ENCODE results near the gene DMGDH.

The DMGDH gene

GRCh38 chr5:79093762-79094161 lies 24.3 kb upstream of the DMGDH start:
- Histone ChIP-seq H3K27me3 (ENCODE audit: insufficient read depth, low read length, poor library complexity) (peaks cover 3% of the 10 kb centered on the region), H3K4me3 (ENCODE audit: low read depth in 1 of 2, low read length in 2 of 2) (no peak overlapping the region), H3K4me1 (ENCODE audit: insufficient read depth, low read length) (no peaks in the 10 kb centered on the region), H2AFZ (ENCODE audit: low read depth, low read length) (no peak overlapping the region), H4K20me1 (ENCODE audit: insufficient read depth, low read length) (no peaks in the 10 kb centered on the region; the same call in 1 of the 2 replicates), H3K9me3 (ENCODE audit: insufficient read depth, low read length, severe bottlenecking) (no peaks in the 10 kb centered on the region), H3K4me2 (ENCODE audit: insufficient read depth, low read length) (no peak overlapping the region), H3K79me2 (ENCODE audit: insufficient read depth, low read length) (no peaks in the 10 kb centered on the region), H3K9ac (ENCODE audit: low read depth, low read length) (no peak overlapping the region), H3K27ac (ENCODE audit: low read length) (no peak overlapping the region), H3K36me3 (ENCODE audit: insufficient read depth, low read length) (no peaks in the 10 kb centered on the region)
- no peak for DNase-seq
- no peak for ATAC-seq (ENCODE audit: insufficient read depth, low read depth)
- TF ChIP-seq EZH2 (IDR thresholded peaks at IDR 0.05; ENCODE audit: borderline replicate concordance, low read depth, low read length, severe bottlenecking) (no peak), CTCF (IDR thresholded peaks at IDR 0.05; ENCODE audit: borderline replicate concordance, extremely low read depth, low read length, poor library complexity, severe bottlenecking) (no peak)

GRCh38 chr5:79091064-79091463 lies 21.6 kb upstream of the DMGDH start:
- no peak overlapping the region for H3K9ac ChIP-seq (ENCODE audit: low read depth, low read length)
- no peaks in the 10 kb centered on the region for H3K9me3 ChIP-seq (ENCODE audit: insufficient read depth, low read length, severe bottlenecking)
- no peak for DNase-seq
- H3K4me3 ChIP-seq (ENCODE audit: low read depth in 1 of 2, low read length in 2 of 2) = no peak overlapping the region
- no peak overlapping the region for H2AFZ ChIP-seq (ENCODE audit: low read depth, low read length)
- H3K4me1 ChIP-seq (ENCODE audit: insufficient read depth, low read length) = no peaks in the 10 kb centered on the region
- H3K27ac ChIP-seq (ENCODE audit: low read length) = no peak overlapping the region
- H3K79me2 ChIP-seq (ENCODE audit: insufficient read depth, low read length) = no peaks in the 10 kb centered on the region
- no peaks in the 10 kb centered on the region; the same call in 1 of the 2 replicates for H4K20me1 ChIP-seq (ENCODE audit: insufficient read depth, low read length)
- ATAC-seq (ENCODE audit: insufficient read depth, low read depth) = no peak
- TF ChIP-seq CTCF (IDR thresholded peaks at IDR 0.05; ENCODE audit: borderline replicate concordance, extremely low read depth, low read length, poor library complexity, severe bottlenecking) = no peak
- no peak for TF ChIP-seq EZH2 (IDR thresholded peaks at IDR 0.05; ENCODE audit: borderline replicate concordance, low read depth, low read length, severe bottlenecking)
- no peak overlapping the region for H3K4me2 ChIP-seq (ENCODE audit: insufficient read depth, low read length)
- peaks cover 3% of the 10 kb centered on the region for H3K27me3 ChIP-seq (ENCODE audit: insufficient read depth, low read length, poor library complexity)
- no peaks in the 10 kb centered on the region for H3K36me3 ChIP-seq (ENCODE audit: insufficient read depth, low read length)

- no peaks in the 10 kb centered on the region for H3K4me1 ChIP-seq (ENCODE audit: insufficient read depth, low read length)
- no peak overlapping the region for H3K27ac ChIP-seq (ENCODE audit: low read length)
- no peaks in the 10 kb centered on the region for H3K9me3 ChIP-seq (ENCODE audit: insufficient read depth, low read length, severe bottlenecking)
- peak; percentile 52; the same call in 2 of the 3 replicates for ATAC-seq (ENCODE audit: insufficient read depth, low read depth)
- H3K4me2 ChIP-seq (ENCODE audit: insufficient read depth, low read length) = no peak overlapping the region
- H3K9ac ChIP-seq (ENCODE audit: low read depth, low read length) = no peak overlapping the region
- no peak overlapping the region for H3K4me3 ChIP-seq (ENCODE audit: low read depth in 1 of 2, low read length in 2 of 2)
- no peak overlapping the region for H2AFZ ChIP-seq (ENCODE audit: low read depth, low read length)
- TF ChIP-seq EZH2 (IDR thresholded peaks at IDR 0.05; ENCODE audit: borderline replicate concordance, low read depth, low read length, severe bottlenecking) = no peak
- TF ChIP-seq CTCF (IDR thresholded peaks at IDR 0.05; ENCODE audit: borderline replicate concordance, extremely low read depth, low read length, poor library complexity, severe bottlenecking) = no peak
- H3K36me3 ChIP-seq (ENCODE audit: insufficient read depth, low read length) = no peaks in the 10 kb centered on the region
- H3K27me3 ChIP-seq (ENCODE audit: insufficient read depth, low read length, poor library complexity) = no peaks in the 10 kb centered on the region
- no peaks in the 10 kb centered on the region; the same call in 1 of the 2 replicates for H4K20me1 ChIP-seq (ENCODE audit: insufficient read depth, low read length)
- no peaks in the 10 kb centered on the region for H3K79me2 ChIP-seq (ENCODE audit: insufficient read depth, low read length)
- peak; percentile 7 for DNase-seq
Measured at GRCh38 chr5:79088507-79088906, 19.0 kb upstream of the DMGDH start.

GRCh38 chr5:79086116-79086515 lies 16.6 kb upstream of the DMGDH start:
- H3K9me3 ChIP-seq (ENCODE audit: insufficient read depth, low read length, severe bottlenecking) = no peaks in the 10 kb centered on the region
- no peaks in the 10 kb centered on the region for H4K20me1 ChIP-seq (ENCODE audit: insufficient read depth, low read length)
- no peak overlapping the region for H2AFZ ChIP-seq (ENCODE audit: low read depth, low read length)
- H3K4me2 ChIP-seq (ENCODE audit: insufficient read depth, low read length) = no peak overlapping the region
- H3K4me1 ChIP-seq (ENCODE audit: insufficient read depth, low read length) = no peaks in the 10 kb centered on the region
- H3K27ac ChIP-seq (ENCODE audit: low read length) = no peak overlapping the region
- no peaks in the 10 kb centered on the region for H3K27me3 ChIP-seq (ENCODE audit: insufficient read depth, low read length, poor library complexity)
- H3K4me3 ChIP-seq (ENCODE audit: low read depth in 1 of 2, low read length in 2 of 2) = no peak overlapping the region
- H3K9ac ChIP-seq (ENCODE audit: low read depth, low read length) = no peak overlapping the region
- H3K36me3 ChIP-seq (ENCODE audit: insufficient read depth, low read length) = no peaks in the 10 kb centered on the region
- ATAC-seq (ENCODE audit: insufficient read depth, low read depth) (no peak), DNase-seq (no peak)
- no peaks in the 10 kb centered on the region for H3K79me2 ChIP-seq (ENCODE audit: insufficient read depth, low read length)
- TF ChIP-seq CTCF (IDR thresholded peaks at IDR 0.05; ENCODE audit: borderline replicate concordance, extremely low read depth, low read length, poor library complexity, severe bottlenecking) (no peak), EZH2 (IDR thresholded peaks at IDR 0.05; ENCODE audit: borderline replicate concordance, low read depth, low read length, severe bottlenecking) (no peak)

All from DND-41 (cell line).